ENCODE data around the gene CELF4. TPM values are rescaled to one million over a fixed set of nuclear protein-coding genes. Genes with fewer than 3 reads are reported as not detected.

CELF4 gene
- total and polyA plus RNA-seq, 2 of the 4 experiments (the other 2 are of a cell fraction) = not detected

DNA sequence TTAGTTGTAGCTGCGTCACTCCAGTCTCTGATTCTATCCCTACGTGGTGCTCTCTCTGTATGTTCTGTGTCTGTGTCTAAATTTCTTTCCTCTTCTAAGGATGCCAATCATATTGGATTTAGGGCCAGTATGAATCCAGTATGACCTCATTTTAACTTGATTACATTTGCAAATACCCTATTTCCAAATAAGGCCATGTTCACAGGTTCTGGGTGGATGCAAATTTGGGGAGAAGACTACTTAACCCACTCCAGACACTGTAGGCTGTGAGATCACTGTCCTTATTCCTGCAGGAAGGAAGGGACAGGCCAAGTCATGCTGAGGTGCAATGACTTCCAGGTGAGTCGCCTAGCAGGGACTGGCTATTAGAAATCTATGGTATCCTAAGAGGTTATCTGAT, 272.2 kb downstream of the CELF4 start:
- H2BK15ac ChIP-seq (ENCODE audit: low read depth, low read length) = no peak overlapping the region
- H3K14ac ChIP-seq (replicated peaks; ENCODE audit: low read depth, low read length) = no peak overlapping the region
- no peak overlapping the region for H3K23ac ChIP-seq (ENCODE audit: low read depth, low read length)
- no peaks in the 10 kb centered on the region; the same call in 1 of the 2 replicates for H4K20me1 ChIP-seq (ENCODE audit: insufficient read depth, low read length)
- no peak overlapping the region for H2AK5ac ChIP-seq (ENCODE audit: low read depth, low read length)
- no peak overlapping the region for H4K8ac ChIP-seq (ENCODE audit: low read depth in 2 of 2, low read length in 2 of 2)
- H3K79me1 ChIP-seq (ENCODE audit: low read depth in 1 of 2, low read length in 2 of 2) = no peaks in the 10 kb centered on the region
- dilution Hi-C loops (cut with HindIII; ENCODE audit: low sequenced_read_pairs, unreplicated experiment) = no loop called here
- H3K9me1 ChIP-seq (ENCODE audit: insufficient read depth, low read length) = no peaks in the 10 kb centered on the region
- H3K36me3 ChIP-seq (ENCODE audit: control insufficient read depth, insufficient read depth, low read length) = no peaks in the 10 kb centered on the region
- in situ Hi-C loops (cut with MboI; ENCODE audit: low sequenced_read_pairs) = no loop called here
- DNase-seq = no peak
- TF ChIP-seq MXI1 (IDR thresholded peaks at IDR 0.05; ENCODE audit: borderline replicate concordance, low read depth, low read length) = no peak
- no peak for TF ChIP-seq MAZ (IDR thresholded peaks at IDR 0.05; ENCODE audit: borderline replicate concordance, low read depth, low read length)
- TF ChIP-seq RFX5 (IDR thresholded peaks at IDR 0.05; ENCODE audit: low read depth, low read length) = no peak
- TF ChIP-seq SMC3 (IDR thresholded peaks at IDR 0.05; ENCODE audit: low read depth, low read length) = no peak
- no peak for TF ChIP-seq RAD21 (IDR thresholded peaks at IDR 0.05; ENCODE audit: low read length)
- TF ChIP-seq CEBPB (IDR thresholded peaks at IDR 0.05; ENCODE audit: low read depth, low read length) = no peak
- no peak for TF ChIP-seq FOS (IDR thresholded peaks at IDR 0.05; ENCODE audit: low read depth, low read length)
- TF ChIP-seq RCOR1 (IDR thresholded peaks at IDR 0.05; ENCODE audit: insufficient replicate concordance, low read length) = no peak
- TF ChIP-seq POLR2A (IDR thresholded peaks at IDR 0.05; ENCODE audit: low read depth, low read length) = no peak
- TF ChIP-seq, protein P1, sequence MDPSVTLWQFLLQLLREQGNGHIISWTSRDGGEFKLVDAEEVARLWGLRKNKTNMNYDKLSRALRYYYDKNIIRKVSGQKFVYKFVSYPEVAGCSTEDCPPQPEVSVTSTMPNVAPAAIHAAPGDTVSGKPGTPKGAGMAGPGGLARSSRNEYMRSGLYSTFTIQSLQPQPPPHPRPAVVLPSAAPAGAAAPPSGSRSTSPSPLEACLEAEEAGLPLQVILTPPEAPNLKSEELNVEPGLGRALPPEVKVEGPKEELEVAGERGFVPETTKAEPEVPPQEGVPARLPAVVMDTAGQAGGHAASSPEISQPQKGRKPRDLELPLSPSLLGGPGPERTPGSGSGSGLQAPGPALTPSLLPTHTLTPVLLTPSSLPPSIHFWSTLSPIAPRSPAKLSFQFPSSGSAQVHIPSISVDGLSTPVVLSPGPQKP (IDR thresholded peaks at IDR 0.05; ENCODE audit: borderline replicate concordance, low read depth, low read length) = no peak
- no peak for TF ChIP-seq CTCF (conservative IDR thresholded peaks at IDR 0.05; ENCODE audit: low read depth, low read length)
- TF ChIP-seq NFE2L2 (IDR thresholded peaks at IDR 0.05; ENCODE audit: low read depth, low read length) = no peak
- TF ChIP-seq USF2 (IDR thresholded peaks at IDR 0.05; ENCODE audit: low read depth, low read length) = no peak
- no peak for TF ChIP-seq BHLHE40 (IDR thresholded peaks at IDR 0.05; ENCODE audit: low read depth, low read length)
- TF ChIP-seq CHD1 (IDR thresholded peaks at IDR 0.05; ENCODE audit: low read depth, low read length) = no peak
- TF ChIP-seq MAFK (IDR thresholded peaks at IDR 0.05; ENCODE audit: low read depth, low read length) = no peak
- ChIA-PET CTCF (no interaction called here), POLR2A (ENCODE audit: unreplicated experiment) (no interaction called here)
- no peak overlapping the region for H2BK5ac ChIP-seq (ENCODE audit: low read depth, low read length, poor library complexity, severe bottlenecking)
- no peaks in the 10 kb centered on the region for H3K4me1 ChIP-seq (ENCODE audit: control insufficient read depth, insufficient read depth, low read length)
- H3K27me3 ChIP-seq (ENCODE audit: control insufficient read depth, insufficient read depth, low read length) = peaks cover 7% of the 10 kb centered on the region; the same call in 1 of the 2 replicates
- no peak overlapping the region for H3K9ac ChIP-seq (ENCODE audit: low read depth, low read length)
- H3K56ac ChIP-seq (ENCODE audit: extremely low read depth, insufficient read depth, low read length) = no peak overlapping the region
- ATAC-seq (ENCODE audit: low read depth) = no peak
- H4K91ac ChIP-seq (ENCODE audit: insufficient read depth, low read depth, low read length) = no peak overlapping the region
- no CpG with 5 or more reads among the region's 3 CpGs for WGBS, 2 experiments (ENCODE audit: extremely low coverage in 2 of 2, insufficient read length in 1 of 2)
- no peak overlapping the region for H4K5ac ChIP-seq (ENCODE audit: low read depth, low read length)
- H3K4me2 ChIP-seq (ENCODE audit: low read depth, low read length) = no peak overlapping the region
- H3K27ac ChIP-seq (ENCODE audit: insufficient read depth, low read length) = no peak overlapping the region
- no peaks in the 10 kb centered on the region for H3K9me3 ChIP-seq (ENCODE audit: control insufficient read depth, insufficient read depth, low read length)
- no TSS peak for BruUV-seq (replicated peaks)
- no peak overlapping the region for H2BK20ac ChIP-seq (ENCODE audit: low read depth, low read length)
- H2AK9ac ChIP-seq (replicated peaks; ENCODE audit: low read depth, low read length, poor library complexity) = no peak overlapping the region
- intact Hi-C loops (cut with micrococcal nuclease) = no loop called here
- H3K4ac ChIP-seq (ENCODE audit: low read depth, low read length) = no peak overlapping the region
- no peak overlapping the region for H3K18ac ChIP-seq (ENCODE audit: low read depth, low read length)
- H3K4me3 ChIP-seq (ENCODE audit: insufficient read depth, low read depth, low read length) = no peak overlapping the region
- no peak overlapping the region for H2AFZ ChIP-seq (replicated peaks; ENCODE audit: low read length, poor library complexity)
- no peak overlapping the region for H2BK120ac ChIP-seq (ENCODE audit: low read depth, low read length)
